ENCODE results near the gene SOS2. TPM values are rescaled to one million over a fixed set of nuclear protein-coding genes. Genes with fewer than 3 reads are reported as not detected.

Gene SOS2
- total RNA-seq, 1 experiment from 2014 or later = 9.9 TPM

DNA sequence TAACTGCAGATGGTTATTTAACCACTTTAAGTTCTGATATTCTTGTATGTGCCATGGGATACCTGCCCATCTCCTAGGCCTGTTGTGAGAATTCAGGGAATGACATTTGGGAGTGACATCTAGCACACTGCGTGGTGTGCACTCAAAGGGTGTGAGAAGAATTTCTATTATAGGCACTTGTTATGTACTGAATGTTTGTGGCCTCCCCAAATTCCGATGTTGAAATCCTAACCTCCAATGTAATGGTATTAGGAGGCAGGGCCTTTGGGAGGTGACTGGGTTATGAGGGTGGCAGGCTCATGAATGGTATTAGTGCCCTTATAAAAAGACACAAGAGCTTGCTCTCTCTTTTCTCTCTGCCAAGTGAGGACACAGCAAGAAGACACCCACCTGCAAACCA, 142.6 kb downstream of the SOS2 start:
- no peaks in the 10 kb centered on the region for H4K20me1 ChIP-seq (ENCODE audit: low read length)
- H3K4me3 ChIP-seq (ENCODE audit: low read length) = no peak overlapping the region
- TF ChIP-seq, protein P1, sequence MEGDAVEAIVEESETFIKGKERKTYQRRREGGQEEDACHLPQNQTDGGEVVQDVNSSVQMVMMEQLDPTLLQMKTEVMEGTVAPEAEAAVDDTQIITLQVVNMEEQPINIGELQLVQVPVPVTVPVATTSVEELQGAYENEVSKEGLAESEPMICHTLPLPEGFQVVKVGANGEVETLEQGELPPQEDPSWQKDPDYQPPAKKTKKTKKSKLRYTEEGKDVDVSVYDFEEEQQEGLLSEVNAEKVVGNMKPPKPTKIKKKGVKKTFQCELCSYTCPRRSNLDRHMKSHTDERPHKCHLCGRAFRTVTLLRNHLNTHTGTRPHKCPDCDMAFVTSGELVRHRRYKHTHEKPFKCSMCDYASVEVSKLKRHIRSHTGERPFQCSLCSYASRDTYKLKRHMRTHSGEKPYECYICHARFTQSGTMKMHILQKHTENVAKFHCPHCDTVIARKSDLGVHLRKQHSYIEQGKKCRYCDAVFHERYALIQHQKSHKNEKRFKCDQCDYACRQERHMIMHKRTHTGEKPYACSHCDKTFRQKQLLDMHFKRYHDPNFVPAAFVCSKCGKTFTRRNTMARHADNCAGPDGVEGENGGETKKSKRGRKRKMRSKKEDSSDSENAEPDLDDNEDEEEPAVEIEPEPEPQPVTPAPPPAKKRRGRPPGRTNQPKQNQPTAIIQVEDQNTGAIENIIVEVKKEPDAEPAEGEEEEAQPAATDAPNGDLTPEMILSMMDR (conservative IDR thresholded peaks at IDR 0.05; ENCODE audit: low read depth, low read length) = no peak
- no peak for TF ChIP-seq EZH2 (IDR thresholded peaks at IDR 0.05; ENCODE audit: low read length, unreplicated experiment)
- TF ChIP-seq EZH2phosphoT487 (IDR thresholded peaks at IDR 0.05; ENCODE audit: borderline replicate concordance, low read length) = no peak
- H3K27ac ChIP-seq (ENCODE audit: low read length) = no peak overlapping the region
- H3K79me2 ChIP-seq (ENCODE audit: low read length) = no peaks in the 10 kb centered on the region
- H3F3A ChIP-seq (ENCODE audit: low read length, unreplicated experiment) = no peaks in the 10 kb centered on the region
- CTCF ChIA-PET = no interaction called here
- BruUV-seq (replicated peaks) = no TSS peak
- no peak overlapping the region for H3K9ac ChIP-seq (ENCODE audit: low read length)
- no peaks in the 10 kb centered on the region for H3K27me3 ChIP-seq (ENCODE audit: low read length)
- no peaks in the 10 kb centered on the region for H3K9me2 ChIP-seq (replicated peaks; ENCODE audit: low read length)
- intact Hi-C loops (cut with micrococcal nuclease) = no loop called here
- no peak overlapping the region for H2AFZ ChIP-seq (ENCODE audit: low read length)
- no peaks in the 10 kb centered on the region for H3K9me3 ChIP-seq (ENCODE audit: low read length)
- ATAC-seq = no peak
- POLR2A ChIA-PET (ENCODE audit: unreplicated experiment) = interaction anchor here (0.6 kb wide), 1 partner anchor 76 kb away, joined by 4 read pairs; no protein-coding TSS in a partner anchor
- no peaks in the 10 kb centered on the region for H3K36me3 ChIP-seq (ENCODE audit: low read depth, low read length)
- no peak overlapping the region for H3K4me2 ChIP-seq (ENCODE audit: low read length)
- DNase-seq = no peak
- 0 out of 2 replicates have a peak, but pooled peaks cover 4% of the 10 kb centered on the region for H3K4me1 ChIP-seq (ENCODE audit: insufficient read depth, low read length)

DNA sequence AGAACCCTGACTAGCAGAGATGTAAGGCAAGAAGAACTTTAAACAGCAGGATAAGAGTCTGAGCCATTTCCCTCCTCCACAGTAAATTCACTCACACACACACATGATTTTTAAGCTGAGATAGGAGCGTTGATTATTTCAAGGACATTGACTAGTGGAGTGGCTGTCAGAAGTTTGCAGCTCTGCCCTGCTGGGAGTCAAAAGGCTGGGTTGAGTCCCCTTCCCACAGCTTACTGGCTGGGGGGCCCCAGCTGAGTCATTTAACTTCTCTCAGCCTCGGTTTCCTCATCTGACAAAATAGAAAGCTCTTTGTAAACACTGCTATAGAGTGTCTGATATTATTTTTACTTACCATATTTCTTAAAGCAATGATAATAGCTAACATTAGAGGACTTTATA, 143.3 kb downstream of the SOS2 start:
- H3K27ac ChIP-seq (ENCODE audit: low read length) = no peak overlapping the region
- BruUV-seq (replicated peaks) = no TSS peak

More for the DNA sequence above, 143.3 kb downstream of the SOS2 start:
- ATAC-seq = no peak
- POLR2A ChIA-PET (ENCODE audit: unreplicated experiment) = no interaction called here
- TF ChIP-seq EZH2 (IDR thresholded peaks at IDR 0.05; ENCODE audit: low read length, unreplicated experiment) (no peak), EZH2phosphoT487 (IDR thresholded peaks at IDR 0.05; ENCODE audit: borderline replicate concordance, low read length) (no peak)
- TF ChIP-seq, protein P1 (conservative IDR thresholded peaks at IDR 0.05; ENCODE audit: low read depth, low read length) = no peak
- Histone ChIP-seq H3K36me3 (ENCODE audit: low read depth, low read length) (no peaks in the 10 kb centered on the region), H3K4me3 (ENCODE audit: low read length) (no peak overlapping the region), H3K27me3 (ENCODE audit: low read length) (no peaks in the 10 kb centered on the region), H3K4me1 (ENCODE audit: insufficient read depth, low read length) (0 out of 2 replicates have a peak, but pooled peaks cover 4% of the 10 kb centered on the region), H3K9me3 (ENCODE audit: low read length) (no peaks in the 10 kb centered on the region), H2AFZ (ENCODE audit: low read length) (no peak overlapping the region), H3K4me2 (ENCODE audit: low read length) (no peak overlapping the region), H4K20me1 (ENCODE audit: low read length) (no peaks in the 10 kb centered on the region), H3K9me2 (replicated peaks; ENCODE audit: low read length) (no peaks in the 10 kb centered on the region), H3F3A (ENCODE audit: low read length, unreplicated experiment) (no peaks in the 10 kb centered on the region), H3K9ac (ENCODE audit: low read length) (no peak overlapping the region), H3K79me2 (ENCODE audit: low read length) (no peaks in the 10 kb centered on the region)
- no peak for DNase-seq
- intact Hi-C loops (cut with micrococcal nuclease) = no loop called here
- CTCF ChIA-PET = no interaction called here

Measured in PC-3 (cell line).